Activated T-helper 1 cell treated with anti-CD3 and anti-CD28 coated beads, Interleukin-2, amount 50 U/mL, for 16 hours (primary cell): ENCODE measurements around the gene CEACAM3.

Experiments used
- DNase-seq, 2 donors: peaks; one replicate each; pipeline ENCODE4 v3.0.0-alpha.2; 2020; ENCODE audit warnings: low read depth in 1 of 2, low spot score in 1 of 2

CEACAM3 gene

DNA sequence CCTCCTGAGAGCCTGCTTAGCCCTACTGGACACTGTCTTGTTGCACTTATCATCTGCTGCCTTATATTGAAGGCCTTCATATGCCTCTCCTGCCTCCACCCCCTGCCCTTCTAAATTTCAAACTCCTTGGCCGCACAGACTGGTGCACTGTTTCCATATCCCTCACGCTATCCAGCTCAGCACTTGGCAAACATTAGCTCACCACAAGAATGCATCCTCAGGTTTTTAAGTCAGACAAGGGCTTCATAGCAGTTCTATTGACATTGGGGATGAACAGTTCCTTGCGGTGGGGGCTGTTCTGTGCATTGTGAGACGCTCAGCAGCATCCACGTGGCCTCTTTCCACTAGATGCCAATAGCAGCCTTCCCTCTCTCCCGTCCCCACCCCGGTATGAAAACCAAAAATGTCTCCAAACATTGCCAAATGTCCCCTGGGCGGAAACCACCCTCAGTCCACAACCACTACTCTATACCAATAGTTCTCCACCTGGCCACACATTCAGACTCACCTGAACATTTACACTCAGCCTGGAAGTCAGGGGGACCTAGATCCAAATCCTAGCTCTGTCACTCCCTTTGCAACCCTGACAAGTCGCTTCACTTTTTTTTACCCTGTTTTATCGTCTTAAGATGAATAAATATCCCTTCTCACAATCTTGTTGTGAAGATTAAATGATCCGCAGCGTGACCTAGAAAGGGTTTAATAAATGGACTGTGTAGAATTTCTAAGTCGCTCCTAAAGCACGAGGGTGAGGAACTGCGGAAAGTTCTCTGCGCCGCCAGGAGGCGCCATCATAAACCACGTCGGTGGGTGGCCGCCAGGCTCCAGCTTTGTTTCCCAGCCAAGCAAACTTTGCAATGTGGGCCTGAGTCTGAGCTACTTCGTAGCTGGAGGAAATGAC is 3.6 kb upstream of the CEACAM3 start:
- peak in 1 of 2 donors; percentile 44 for DNase-seq

DNA sequence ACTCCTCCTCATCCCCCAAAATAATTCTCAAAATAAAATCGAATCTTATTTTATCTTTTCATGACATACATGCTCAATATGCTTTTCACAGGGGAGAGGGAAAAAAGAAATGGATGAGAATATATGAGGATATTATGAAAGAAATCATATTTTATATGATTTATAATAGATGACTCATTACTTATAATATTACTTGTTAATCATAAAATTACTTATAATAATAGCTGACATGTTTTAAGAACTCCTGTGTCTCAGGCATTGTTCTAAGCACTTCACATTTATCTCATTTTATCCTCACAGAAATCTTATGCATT is 3.0 kb upstream of the CEACAM3 start:
- DNase-seq: no peak

DNA sequence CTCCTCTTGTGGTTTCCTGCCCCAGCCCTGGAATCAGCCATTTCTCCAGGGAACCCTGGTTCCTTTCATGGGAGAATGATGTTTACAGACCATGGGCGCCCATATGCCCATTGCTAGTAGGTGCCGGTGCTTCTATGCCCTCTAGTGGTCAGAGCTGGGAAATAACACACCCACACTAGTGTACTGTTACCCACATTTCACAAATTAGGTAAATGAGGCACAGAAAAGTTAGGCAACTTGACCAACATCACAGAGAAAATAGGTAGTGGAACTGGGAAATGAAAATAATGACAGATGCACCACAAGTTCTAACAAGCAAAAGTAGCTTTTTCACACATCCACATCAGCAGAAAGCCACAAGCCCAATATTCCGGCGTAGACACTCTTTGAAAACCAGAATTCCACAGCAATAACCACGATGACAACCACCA is 1.3 kb upstream of the CEACAM3 start:
- DNase-seq: peak in 1 of 2 donors; percentile 41

DNA sequence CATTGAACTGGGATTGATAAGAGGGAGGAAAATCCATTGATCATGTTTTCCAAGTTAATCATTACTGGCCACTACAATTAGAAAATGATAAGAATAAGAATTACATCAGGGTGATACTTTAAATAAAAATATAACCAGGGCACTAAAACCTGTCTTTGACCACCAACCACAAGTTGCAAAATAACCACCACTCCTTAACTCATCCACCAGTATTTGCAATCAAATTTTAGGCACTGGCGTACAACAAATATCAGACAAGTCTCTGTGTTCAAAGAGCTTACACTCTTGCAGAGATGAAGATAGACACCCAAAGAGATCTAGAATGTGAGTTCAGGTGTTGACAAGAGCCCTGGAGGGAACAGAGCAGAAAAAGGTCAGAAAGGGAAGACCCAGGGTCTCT is 514 bp downstream of the CEACAM3 start:
- DNase-seq: no peak

DNA sequence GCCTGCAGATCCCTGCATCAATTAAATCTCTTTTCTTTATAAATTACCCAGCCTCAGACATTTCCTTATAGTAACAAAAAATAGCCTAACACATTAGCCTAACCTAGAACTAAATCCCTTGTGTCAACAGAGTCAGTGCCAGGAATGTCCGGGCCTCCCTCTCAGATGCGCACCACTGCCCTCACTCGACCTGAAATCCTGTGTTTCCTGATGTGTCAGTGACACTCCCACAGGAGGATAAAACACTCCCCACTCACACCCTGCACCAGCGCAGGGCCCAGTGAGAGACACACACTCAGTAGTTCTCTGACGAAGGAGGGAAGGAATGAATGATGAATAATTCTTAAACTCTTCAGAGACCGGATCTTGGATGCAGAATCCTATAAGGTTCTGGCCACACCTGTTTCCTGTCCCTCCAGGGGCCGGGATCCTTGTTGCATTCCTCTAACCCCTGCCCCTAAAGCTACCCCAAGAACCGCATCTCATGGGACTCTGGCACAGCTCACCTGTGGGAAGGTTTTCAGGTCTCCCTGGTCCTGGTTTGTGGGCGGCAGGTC is 3.1 kb downstream of the CEACAM3 start:
- no peak for DNase-seq

- DNase-seq: no peak
These were observed 4.6 kb downstream of the CEACAM3 start for GRCh38 chr19:41801031-41801430.

- no peak for DNase-seq
These were observed 5.4 kb downstream of the CEACAM3 start for GRCh38 chr19:41801792-41802211.

GRCh38 chr19:41802770-41803169 is 6.4 kb downstream of the CEACAM3 start:
- no peak for DNase-seq

- no peak for DNase-seq
These were observed 7.9 kb downstream of the CEACAM3 start for GRCh38 chr19:41804336-41804735.

- no peak for DNase-seq
These were observed 10.8 kb downstream of the CEACAM3 start for GRCh38 chr19:41807176-41807575.

DNA sequence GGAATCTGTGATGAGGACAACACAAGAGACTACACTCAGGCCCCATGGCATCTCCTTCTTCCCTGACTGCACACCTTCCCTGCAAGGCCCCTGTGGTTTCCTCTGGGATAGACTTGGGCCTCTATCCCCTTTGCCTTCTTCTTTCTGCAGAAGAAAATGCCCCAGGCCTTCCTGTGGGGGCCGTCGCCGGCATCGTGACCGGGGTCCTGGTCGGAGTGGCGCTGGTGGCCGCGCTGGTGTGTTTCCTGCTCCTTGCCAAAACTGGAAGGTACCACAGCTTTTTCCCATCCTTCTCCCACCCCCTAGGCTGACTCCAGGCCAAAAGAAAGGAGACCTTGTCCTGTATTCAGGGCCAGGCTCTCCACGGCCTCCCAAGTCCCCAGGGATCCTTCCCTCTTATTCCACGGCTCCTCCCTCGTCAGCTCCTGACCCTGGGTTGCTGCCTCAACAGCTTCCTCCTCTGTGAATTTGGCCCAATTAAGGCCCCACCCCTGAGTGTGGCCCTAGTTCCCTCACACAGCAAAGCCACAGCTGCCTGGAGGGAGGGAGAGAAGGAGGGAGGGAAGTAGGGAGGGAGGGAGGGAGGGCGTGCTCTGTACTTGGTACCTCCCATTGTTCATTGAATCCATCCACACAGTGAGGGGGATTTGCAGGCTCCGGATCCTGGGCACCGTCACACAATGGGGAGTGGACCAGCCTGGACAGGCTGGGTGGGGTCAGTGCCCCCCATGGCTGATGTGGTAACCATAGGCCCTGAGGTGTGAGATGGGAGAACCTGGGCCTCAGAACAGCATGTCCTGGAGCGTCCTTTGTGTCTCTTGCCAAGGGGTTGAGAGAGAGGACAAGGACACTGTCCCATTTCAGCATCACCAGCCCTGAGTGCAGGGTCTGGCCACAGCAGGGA is 12.5 kb downstream of the CEACAM3 start:
- DNase-seq: no peak

DNA sequence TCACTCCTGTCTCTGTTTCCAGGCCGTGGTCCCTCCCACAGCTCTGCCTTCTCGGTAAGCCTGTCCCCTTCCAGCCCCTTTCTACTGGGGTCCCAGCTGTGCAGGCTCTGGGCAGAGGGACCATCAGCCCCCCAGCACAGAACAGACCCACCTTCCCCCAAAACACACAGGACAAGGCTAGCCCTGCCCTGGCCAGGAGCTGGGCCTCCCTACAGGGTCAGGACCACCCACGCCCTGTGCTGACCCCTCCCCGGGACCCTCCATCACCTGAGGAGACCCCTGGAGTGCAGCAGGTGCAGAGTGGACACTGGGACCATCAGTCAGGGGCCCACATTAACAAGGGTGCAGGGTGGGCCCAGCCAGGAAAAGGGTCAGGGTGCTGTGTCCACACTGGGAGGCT is 13.9 kb downstream of the CEACAM3 start:
- no peak for DNase-seq

DNA sequence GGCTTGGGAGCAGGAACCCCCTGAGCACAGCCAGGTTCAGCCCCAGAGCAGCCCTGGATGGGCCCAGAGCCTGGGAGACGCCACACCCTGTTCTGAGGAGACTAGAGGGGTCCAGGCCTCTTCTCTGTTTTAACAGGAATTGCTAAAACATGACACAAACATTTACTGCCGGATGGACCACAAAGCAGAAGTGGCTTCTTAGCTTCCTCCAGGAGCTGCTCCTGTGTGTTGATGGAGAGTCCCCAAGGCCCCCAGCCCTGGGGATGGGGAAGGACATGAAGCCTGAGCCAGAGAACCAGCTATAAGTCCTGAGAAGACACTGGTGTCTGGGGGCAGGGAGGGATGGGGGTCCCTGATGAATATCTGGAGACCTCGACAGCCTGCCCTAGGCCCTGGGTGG is 14.6 kb downstream of the CEACAM3 start:
- DNase-seq: no peak

DNA sequence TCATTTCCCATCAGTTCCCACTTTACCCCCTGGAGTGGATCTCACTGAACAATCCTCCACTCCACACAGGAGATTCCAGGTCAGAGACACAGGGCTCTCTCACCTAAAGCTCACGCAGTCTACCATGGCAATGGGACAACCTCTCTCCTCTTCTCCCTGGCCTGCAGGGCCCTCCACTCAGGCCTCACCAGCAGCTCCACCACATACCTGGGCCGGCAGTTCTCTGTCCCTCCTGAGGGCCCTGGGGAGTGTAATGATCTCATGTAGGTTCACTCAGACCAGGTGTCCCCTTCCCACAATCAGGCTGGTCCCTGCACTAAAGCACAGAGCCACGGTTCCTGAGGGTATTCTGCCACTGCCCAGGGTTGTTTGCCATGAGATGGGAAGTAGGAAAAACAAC is 15.6 kb downstream of the CEACAM3 start:
- DNase-seq: no peak

GRCh38 chr19:41813911-41814310 is 17.5 kb downstream of the CEACAM3 start:
- no peak for DNase-seq

DNA sequence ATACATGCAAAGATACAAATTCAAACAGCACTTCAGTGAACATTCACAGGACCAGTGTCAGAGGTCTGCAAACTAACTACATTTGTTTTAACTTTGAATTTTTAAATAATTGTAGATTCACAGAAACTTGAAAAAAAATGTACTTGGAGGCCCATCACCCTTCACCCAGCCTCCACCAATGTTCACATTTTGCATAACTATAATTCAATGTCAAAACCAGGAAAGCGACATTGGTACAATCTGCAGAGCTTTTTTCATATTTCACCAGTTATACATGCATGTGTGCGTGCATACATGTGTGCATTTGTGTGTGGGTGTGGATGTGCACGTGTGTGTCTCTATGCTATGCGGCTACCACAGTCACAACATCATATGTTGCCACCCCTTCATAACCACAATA is 18.9 kb downstream of the CEACAM3 start:
- no peak for DNase-seq

GRCh38 chr19:41816761-41817160 is 20.4 kb downstream of the CEACAM3 start:
- no peak for DNase-seq

GRCh38 chr19:41821003-41821735 is 24.8 kb downstream of the CEACAM3 start:
- DNase-seq: peak in 1 of 2 donors; percentile 10

DNA sequence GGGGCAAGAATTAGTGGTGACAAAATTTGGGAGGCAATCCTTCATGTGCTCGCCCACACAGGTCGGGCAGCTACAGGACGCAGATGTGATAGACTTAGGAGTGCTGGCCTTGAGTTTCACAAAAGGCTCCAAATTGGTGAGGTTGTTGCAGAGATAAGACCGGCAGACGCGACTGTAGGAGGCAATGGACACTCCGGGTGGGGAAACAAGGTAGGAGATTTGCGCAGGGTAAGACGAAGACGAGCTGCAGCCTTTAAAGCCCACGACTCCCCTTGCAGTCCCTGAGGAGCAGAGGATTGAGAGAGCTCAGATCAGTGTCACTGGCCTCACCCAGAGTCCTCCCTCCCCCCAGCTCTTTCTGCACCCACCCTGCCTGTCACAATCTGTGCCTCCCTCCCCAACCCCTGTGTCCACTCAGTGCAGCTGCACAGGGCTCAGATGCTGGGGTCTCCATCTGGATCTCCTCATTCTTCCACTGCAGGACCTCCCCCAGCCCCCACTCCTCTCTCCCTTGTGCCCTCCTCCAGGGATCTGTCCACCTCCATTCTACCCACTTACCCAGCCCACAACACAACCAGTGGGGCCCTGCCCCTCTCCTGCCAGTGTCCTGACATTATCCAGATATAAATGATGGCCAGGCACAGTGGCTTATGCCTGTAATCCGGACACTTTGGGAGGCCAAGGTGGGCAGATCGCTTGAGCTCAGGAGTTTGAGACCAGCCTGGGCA is 41.8 kb downstream of the CEACAM3 start:
- DNase-seq: no peak

- no peak for DNase-seq
These were observed 42.8 kb downstream of the CEACAM3 start for GRCh38 chr19:41839211-41839610.
